Effector memory CD8-positive, alpha-beta T cell (primary cell): ENCODE results near the gene PELI1.
A peak's percentile ranks its signal among the peaks of the same experiment; 100 is the strongest.

ENCODE experiments used
- ATAC-seq: fragments of 150-1000 bp; cut with Tn5 transposase; replicated peaks from 2 replicates; pipeline ENCODE4 v1.10.0; 2021; ENCODE audit warnings: mild to moderate bottlenecking, moderate library complexity
- DNase-seq, 3 experiments: peaks; one replicate each; pipeline ENCODE4 v3.0.0; 2021
- H3K27ac Mint-ChIP-seq, 2 donors: one replicate each; pipeline ENCODE4 v1.8.0; 2022; ENCODE audit warnings: mild to moderate bottlenecking in 2 of 2, mixed read lengths in 2 of 2, moderate library complexity in 2 of 2
- H3K27me3 Mint-ChIP-seq, 2 donors: one replicate each; pipeline ENCODE4 v1.8.0; 2022; ENCODE audit warnings: mixed read lengths in 2 of 2
- H3K36me3 Mint-ChIP-seq: one replicate; pipeline ENCODE4 v1.8.0; 2022; ENCODE audit warnings: mild to moderate bottlenecking, moderate library complexity, mixed read lengths; ENCODE audit not compliant: insufficient read depth
- H3K4me1 Mint-ChIP-seq, 2 donors: one replicate each; pipeline ENCODE4 v1.8.0; 2022; ENCODE audit warnings: low read depth in 2 of 2, mixed read lengths in 2 of 2
- H3K4me3 Mint-ChIP-seq, 2 donors: one replicate each; pipeline ENCODE4 v1.8.0; 2022; ENCODE audit warnings: mild to moderate bottlenecking in 2 of 2, mixed read lengths in 2 of 2, moderate library complexity in 2 of 2
- H3K9me3 Mint-ChIP-seq, 2 donors: one replicate each; pipeline ENCODE4 v1.8.0; 2022; ENCODE audit warnings: mixed read lengths in 2 of 2

PELI1 gene

GRCh38 chr2:64049633-64050220 is 94.5 kb downstream of the PELI1 start:
- Mint-ChIP-seq H3K4me1 (peaks cover 0 to 4% of the 10 kb centered on the region in 2 donors), H3K9me3 (no peaks in the 10 kb centered on the region), H3K27ac (peak overlapping the region; percentile 2 to 10), H3K36me3 (no peaks in the 10 kb centered on the region), H3K4me3 (no peak overlapping the region), H3K27me3 (peaks cover 0 to under 1% of the 10 kb centered on the region in 2 donors)
- ATAC-seq (peak; percentile 95), DNase-seq (peak; percentile 46 to 54 (median 49))

- Mint-ChIP-seq H3K9me3 (no peaks in the 10 kb centered on the region), H3K4me3 (no peak overlapping the region), H3K27ac (no peak overlapping the region), H3K36me3 (no peaks in the 10 kb centered on the region), H3K27me3 (no peaks in the 10 kb centered on the region), H3K4me1 (peaks cover 0 to 4% of the 10 kb centered on the region in 2 donors)
- DNase-seq (no peak), ATAC-seq (no peak)
Observed at GRCh38 chr2:64045938-64046337, 98.3 kb downstream of the PELI1 start.
